Measurements from ENCODE around the gene STXBP6.

STXBP6 gene

GRCh38 chr14:25069879-25070278 lies 19.9 kb upstream of the STXBP6 start:
- Histone ChIP-seq H3K27me3 (replicated peaks in 2 of 5; ENCODE audit: control insufficient read depth in 4 of 5, insufficient read depth in 5 of 5, low read length in 4 of 5) (peaks cover 0 to 6% (median 0%) of the 10 kb centered on the region in 5 experiments), H3K36me3 (ENCODE audit: control insufficient read depth in 4 of 4, insufficient read depth in 4 of 4, low read length in 3 of 4) (no peaks in the 10 kb centered on the region), H3K9me3 (ENCODE audit: control extremely low read depth in 1 of 5, control insufficient read depth in 4 of 5, insufficient read depth in 2 of 5, low read depth in 1 of 5, low read length in 4 of 5) (no peaks in the 10 kb centered on the region), H3K4me1 (ENCODE audit: control extremely low read depth in 1 of 4, control insufficient read depth in 4 of 4, insufficient read depth in 4 of 4, low read length in 3 of 4) (no peaks in the 10 kb centered on the region), H3K27ac (ENCODE audit: insufficient read depth in 1 of 2, low read depth in 1 of 2, low read length in 2 of 2, poor library complexity in 1 of 2, severe bottlenecking in 2 of 2) (no peak overlapping the region), H3K4me3 (ENCODE audit: control insufficient read depth in 1 of 7, extremely low read depth in 1 of 7, insufficient read depth in 4 of 7, low read depth in 2 of 7, low read length in 6 of 7) (no peak overlapping the region)
- DNase-seq, result no peak
- 100% methylated on average over 5 of the region's 7 CpGs for WGBS (ENCODE audit: insufficient coverage)
- CTCF ChIA-PET, result no interaction called here
- POLR2A ChIA-PET, result no interaction called here

- Histone ChIP-seq H3K4me3 (ENCODE audit: control insufficient read depth in 1 of 7, extremely low read depth in 1 of 7, insufficient read depth in 4 of 7, low read depth in 2 of 7, low read length in 6 of 7) (no peak overlapping the region), H3K36me3 (ENCODE audit: control insufficient read depth in 4 of 4, insufficient read depth in 4 of 4, low read length in 3 of 4) (no peaks in the 10 kb centered on the region), H3K27me3 (replicated peaks in 2 of 5; ENCODE audit: control insufficient read depth in 4 of 5, insufficient read depth in 5 of 5, low read length in 4 of 5) (peaks cover 0 to 4% (median 0%) of the 10 kb centered on the region in 5 experiments), H3K4me1 (ENCODE audit: control extremely low read depth in 1 of 4, control insufficient read depth in 4 of 4, insufficient read depth in 4 of 4, low read length in 3 of 4) (no peaks in the 10 kb centered on the region), H3K9me3 (ENCODE audit: control extremely low read depth in 1 of 5, control insufficient read depth in 4 of 5, insufficient read depth in 2 of 5, low read depth in 1 of 5, low read length in 4 of 5) (no peaks in the 10 kb centered on the region), H3K27ac (ENCODE audit: insufficient read depth in 1 of 2, low read depth in 1 of 2, low read length in 2 of 2, poor library complexity in 1 of 2, severe bottlenecking in 2 of 2) (no peak overlapping the region)
- ChIA-PET CTCF (no interaction called here), POLR2A (no interaction called here)
- no peak for DNase-seq
- 94% methylated on average over 2 of the region's 2 CpGs for WGBS (ENCODE audit: insufficient coverage)
These were observed 17.7 kb upstream of the STXBP6 start for GRCh38 chr14:25067600-25067999.

- WGBS (ENCODE audit: insufficient coverage), result 60% methylated on average over 2 of the region's 3 CpGs
- CTCF ChIA-PET, result no interaction called here
- DNase-seq, result no peak
- POLR2A ChIA-PET, result no interaction called here
- Histone ChIP-seq H3K27ac (ENCODE audit: insufficient read depth in 1 of 2, low read depth in 1 of 2, low read length in 2 of 2, poor library complexity in 1 of 2, severe bottlenecking in 2 of 2) (no peak overlapping the region), H3K9me3 (ENCODE audit: control extremely low read depth in 1 of 5, control insufficient read depth in 4 of 5, insufficient read depth in 2 of 5, low read depth in 1 of 5, low read length in 4 of 5) (no peaks in the 10 kb centered on the region), H3K36me3 (ENCODE audit: control insufficient read depth in 4 of 4, insufficient read depth in 4 of 4, low read length in 3 of 4) (no peaks in the 10 kb centered on the region), H3K4me1 (ENCODE audit: control extremely low read depth in 1 of 4, control insufficient read depth in 4 of 4, insufficient read depth in 4 of 4, low read length in 3 of 4) (no peaks in the 10 kb centered on the region), H3K27me3 (replicated peaks in 2 of 5; ENCODE audit: control insufficient read depth in 4 of 5, insufficient read depth in 5 of 5, low read length in 4 of 5) (peaks cover 0 to 4% (median 0%) of the 10 kb centered on the region in 5 experiments), H3K4me3 (ENCODE audit: control insufficient read depth in 1 of 7, extremely low read depth in 1 of 7, insufficient read depth in 4 of 7, low read depth in 2 of 7, low read length in 6 of 7) (no peak overlapping the region)
These were observed 12.0 kb upstream of the STXBP6 start for GRCh38 chr14:25062022-25062321.

- DNase-seq, result no peak
- POLR2A ChIA-PET, result no interaction called here
- 100% methylated on average over 1 of the region's 1 CpG for WGBS (ENCODE audit: insufficient coverage)
- H3K36me3 ChIP-seq (ENCODE audit: control insufficient read depth in 4 of 4, insufficient read depth in 4 of 4, low read length in 3 of 4), result no peaks in the 10 kb centered on the region
- H3K27me3 ChIP-seq (replicated peaks in 2 of 5; ENCODE audit: control insufficient read depth in 4 of 5, insufficient read depth in 5 of 5, low read length in 4 of 5), result peaks cover 6 to 20% (median 14%) of the 10 kb centered on the region in 5 experiments
- no peaks in the 10 kb centered on the region for H3K9me3 ChIP-seq (ENCODE audit: control extremely low read depth in 1 of 5, control insufficient read depth in 4 of 5, insufficient read depth in 2 of 5, low read depth in 1 of 5, low read length in 4 of 5)
- CTCF ChIA-PET, result interaction anchor here (1.6 kb wide), 1 partner anchor 75 kb away, joined by 3 read pairs; no protein-coding TSS in a partner anchor
- H3K4me3 ChIP-seq (ENCODE audit: control insufficient read depth in 1 of 7, extremely low read depth in 1 of 7, insufficient read depth in 4 of 7, low read depth in 2 of 7, low read length in 6 of 7), result no peak overlapping the region
- no peak overlapping the region for H3K27ac ChIP-seq (ENCODE audit: insufficient read depth in 1 of 2, low read depth in 1 of 2, low read length in 2 of 2, poor library complexity in 1 of 2, severe bottlenecking in 2 of 2)
- H3K4me1 ChIP-seq (ENCODE audit: control extremely low read depth in 1 of 4, control insufficient read depth in 4 of 4, insufficient read depth in 4 of 4, low read length in 3 of 4), result no peaks in the 10 kb centered on the region
These were observed 6.7 kb upstream of the STXBP6 start for GRCh38 chr14:25056688-25057078.

GRCh38 chr14:25055992-25056687 lies 6.2 kb upstream of the STXBP6 start:
- no peaks in the 10 kb centered on the region for H3K36me3 ChIP-seq (ENCODE audit: control insufficient read depth in 4 of 4, insufficient read depth in 4 of 4, low read length in 3 of 4)
- H3K27me3 ChIP-seq (replicated peaks in 2 of 5; ENCODE audit: control insufficient read depth in 4 of 5, insufficient read depth in 5 of 5, low read length in 4 of 5), result peaks cover 11 to 25% (median 16%) of the 10 kb centered on the region in 5 experiments
- peaks cover 0 to 1% (median 0%) of the 10 kb centered on the region in 4 experiments for H3K4me1 ChIP-seq (ENCODE audit: control extremely low read depth in 1 of 4, control insufficient read depth in 4 of 4, insufficient read depth in 4 of 4, low read length in 3 of 4)
- ChIA-PET CTCF (interaction anchor here (0.7 to 1.6 kb wide), 2 partner anchors 23 to 75 kb away, joined by 3 read pairs; no protein-coding TSS in a partner anchor), POLR2A (no interaction called here)
- DNase-seq, result no peak
- no peaks in the 10 kb centered on the region for H3K9me3 ChIP-seq (ENCODE audit: control extremely low read depth in 1 of 5, control insufficient read depth in 4 of 5, insufficient read depth in 2 of 5, low read depth in 1 of 5, low read length in 4 of 5)
- no peak overlapping the region for H3K27ac ChIP-seq (ENCODE audit: insufficient read depth in 1 of 2, low read depth in 1 of 2, low read length in 2 of 2, poor library complexity in 1 of 2, severe bottlenecking in 2 of 2)
- no peak overlapping the region for H3K4me3 ChIP-seq (ENCODE audit: control insufficient read depth in 1 of 7, extremely low read depth in 1 of 7, insufficient read depth in 4 of 7, low read depth in 2 of 7, low read length in 6 of 7)
- WGBS (ENCODE audit: insufficient coverage), result no CpG with 5 or more reads among the region's 2 CpGs

GRCh38 chr14:25055005-25055404 lies 5.1 kb upstream of the STXBP6 start:
- CTCF ChIA-PET, result no interaction called here
- Histone ChIP-seq H3K4me1 (ENCODE audit: control extremely low read depth in 1 of 4, control insufficient read depth in 4 of 4, insufficient read depth in 4 of 4, low read length in 3 of 4) (peaks cover 0 to 12% (median 6%) of the 10 kb centered on the region in 4 experiments), H3K9me3 (ENCODE audit: control extremely low read depth in 1 of 5, control insufficient read depth in 4 of 5, insufficient read depth in 2 of 5, low read depth in 1 of 5, low read length in 4 of 5) (no peaks in the 10 kb centered on the region), H3K4me3 (ENCODE audit: control insufficient read depth in 1 of 7, extremely low read depth in 1 of 7, insufficient read depth in 4 of 7, low read depth in 2 of 7, low read length in 6 of 7) (no peak overlapping the region), H3K27me3 (replicated peaks in 2 of 5; ENCODE audit: control insufficient read depth in 4 of 5, insufficient read depth in 5 of 5, low read length in 4 of 5) (peaks cover 14 to 37% (median 19%) of the 10 kb centered on the region in 5 experiments), H3K27ac (ENCODE audit: insufficient read depth in 1 of 2, low read depth in 1 of 2, low read length in 2 of 2, poor library complexity in 1 of 2, severe bottlenecking in 2 of 2) (no peak overlapping the region), H3K36me3 (ENCODE audit: control insufficient read depth in 4 of 4, insufficient read depth in 4 of 4, low read length in 3 of 4) (no peaks in the 10 kb centered on the region)
- DNase-seq, result no peak
- 94% methylated on average over 3 of the region's 5 CpGs for WGBS (ENCODE audit: insufficient coverage)
- POLR2A ChIA-PET, result interaction anchor here (0.6 kb wide), 1 partner anchor 11 kb away, joined by 3 read pairs; no protein-coding TSS in a partner anchor

- WGBS (ENCODE audit: insufficient coverage), result no CpG with 5 or more reads among the region's 1 CpG
These were observed 3.6 kb upstream of the STXBP6 start for GRCh38 chr14:25053585-25053984.

More at GRCh38 chr14:25053585-25053984, 3.6 kb upstream of the STXBP6 start:
- H3K4me1 ChIP-seq (ENCODE audit: control extremely low read depth in 1 of 4, control insufficient read depth in 4 of 4, insufficient read depth in 4 of 4, low read length in 3 of 4), result peaks cover 0 to 22% (median 17%) of the 10 kb centered on the region in 4 experiments
- ChIA-PET POLR2A (no interaction called here), CTCF (interaction anchor here (1.1 to 1.2 kb wide), 2 partner anchors 11 to 247 kb away, joined by 3 read pairs; no protein-coding TSS in a partner anchor)
- no peak overlapping the region for H3K27ac ChIP-seq (ENCODE audit: insufficient read depth in 1 of 2, low read depth in 1 of 2, low read length in 2 of 2, poor library complexity in 1 of 2, severe bottlenecking in 2 of 2)
- no peaks in the 10 kb centered on the region for H3K36me3 ChIP-seq (ENCODE audit: control insufficient read depth in 4 of 4, insufficient read depth in 4 of 4, low read length in 3 of 4)
- no peak for DNase-seq
- H3K27me3 ChIP-seq (replicated peaks in 2 of 5; ENCODE audit: control insufficient read depth in 4 of 5, insufficient read depth in 5 of 5, low read length in 4 of 5), result peaks cover 14 to 50% (median 25%) of the 10 kb centered on the region in 5 experiments
- H3K4me3 ChIP-seq (ENCODE audit: control insufficient read depth in 1 of 7, extremely low read depth in 1 of 7, insufficient read depth in 4 of 7, low read depth in 2 of 7, low read length in 6 of 7), result no peak overlapping the region
- H3K9me3 ChIP-seq (ENCODE audit: control extremely low read depth in 1 of 5, control insufficient read depth in 4 of 5, insufficient read depth in 2 of 5, low read depth in 1 of 5, low read length in 4 of 5), result no peaks in the 10 kb centered on the region
